Neuron (in vitro differentiated cells): Measurements from ENCODE around the gene CCL15.

Source experiments
- H2AFZ ChIP-seq: one replicate; pipeline ENCODE4 v1.6.1; 2013; ENCODE audit warnings: low read depth, mild to moderate bottlenecking, inconsistent platforms, low read length, moderate library complexity
- H3K27me3 ChIP-seq: one replicate; pipeline ENCODE4 v1.6.1; 2013; ENCODE audit warnings: low read length; ENCODE audit not compliant: insufficient read depth
- H3K36me3 ChIP-seq: one replicate; pipeline ENCODE4 v1.6.1; 2013; ENCODE audit warnings: low read length; ENCODE audit not compliant: insufficient read depth
- H3K4me1 ChIP-seq: one replicate; pipeline ENCODE4 v1.6.1; 2013; ENCODE audit warnings: low read length; ENCODE audit not compliant: insufficient read depth
- H3K4me3 ChIP-seq: 2 replicates; pipeline ENCODE4 v1.5.1; 2013; ENCODE audit warnings: mild to moderate bottlenecking, low read length, moderate library complexity
- H3K9me3 ChIP-seq: one replicate; pipeline ENCODE4 v1.6.1; 2013; ENCODE audit warnings: low read length

The CCL15 gene

DNA sequence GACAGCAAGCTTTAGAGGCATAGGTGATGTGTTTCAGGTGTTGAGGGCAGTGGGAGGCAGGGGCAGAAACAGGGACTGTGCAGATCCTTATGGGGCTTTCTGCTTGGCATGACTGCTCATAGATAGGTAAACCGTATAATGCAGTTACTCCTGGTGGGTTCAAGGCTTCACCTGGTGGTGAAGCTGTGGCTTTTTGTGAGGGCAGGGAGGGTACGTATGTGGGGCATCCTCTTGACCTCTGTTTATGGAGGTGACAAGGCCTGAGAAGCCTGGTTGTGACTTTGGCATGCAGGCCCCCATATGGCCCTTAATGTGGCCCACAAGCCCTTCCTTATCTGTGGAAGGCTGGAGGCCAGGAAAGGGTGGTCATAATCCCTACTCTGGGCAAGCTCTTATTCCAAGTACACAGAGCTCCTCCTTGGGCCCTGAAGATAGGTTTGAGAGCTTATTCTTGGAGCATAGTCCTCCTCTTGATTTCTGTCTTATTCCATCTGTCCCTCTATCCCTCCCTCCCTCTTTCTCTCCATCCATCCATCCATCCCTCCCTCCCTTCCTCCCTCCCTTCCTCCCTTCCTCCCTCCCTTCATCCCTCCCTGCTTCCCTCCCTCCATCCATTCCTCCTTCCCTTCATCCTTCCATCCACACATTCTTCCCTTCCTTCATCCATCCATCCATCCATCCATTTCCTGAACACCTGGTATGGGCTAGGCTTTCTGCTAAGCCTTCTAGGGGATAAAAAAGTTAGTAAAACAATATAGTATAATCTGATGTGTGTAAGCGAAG lies 18.8 kb downstream of the CCL15 start:
- no peaks in the 10 kb centered on the region for H3K9me3 ChIP-seq
- no peak overlapping the region for H2AFZ ChIP-seq
- no peaks in the 10 kb centered on the region for H3K4me1 ChIP-seq
- H3K4me3 ChIP-seq, result no peak overlapping the region
- no peaks in the 10 kb centered on the region for H3K36me3 ChIP-seq
- no peaks in the 10 kb centered on the region for H3K27me3 ChIP-seq

DNA sequence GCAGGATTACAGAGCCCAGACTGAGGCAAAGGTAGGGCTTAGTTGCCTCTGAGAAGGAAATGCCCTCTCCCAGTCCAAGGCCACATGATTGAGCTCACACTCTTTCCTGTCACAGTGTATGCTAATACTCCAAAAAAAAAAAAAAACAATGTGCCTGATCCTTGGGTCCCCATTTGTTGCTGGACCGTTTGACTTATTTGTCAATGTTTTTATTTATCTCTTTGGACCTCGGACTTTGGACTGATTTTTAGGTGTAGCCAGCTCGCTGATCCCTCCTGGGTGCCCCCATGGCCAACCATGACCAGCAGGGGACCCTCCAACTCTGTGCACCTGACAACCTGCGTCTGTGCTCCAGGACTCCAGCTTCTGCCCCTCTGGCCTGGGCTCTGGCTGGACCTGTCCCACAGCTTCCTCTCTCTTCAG lies 19.4 kb downstream of the CCL15 start:
- H3K4me3 ChIP-seq, result no peak overlapping the region
- no peaks in the 10 kb centered on the region for H3K4me1 ChIP-seq
- H3K27me3 ChIP-seq, result no peaks in the 10 kb centered on the region

DNA sequence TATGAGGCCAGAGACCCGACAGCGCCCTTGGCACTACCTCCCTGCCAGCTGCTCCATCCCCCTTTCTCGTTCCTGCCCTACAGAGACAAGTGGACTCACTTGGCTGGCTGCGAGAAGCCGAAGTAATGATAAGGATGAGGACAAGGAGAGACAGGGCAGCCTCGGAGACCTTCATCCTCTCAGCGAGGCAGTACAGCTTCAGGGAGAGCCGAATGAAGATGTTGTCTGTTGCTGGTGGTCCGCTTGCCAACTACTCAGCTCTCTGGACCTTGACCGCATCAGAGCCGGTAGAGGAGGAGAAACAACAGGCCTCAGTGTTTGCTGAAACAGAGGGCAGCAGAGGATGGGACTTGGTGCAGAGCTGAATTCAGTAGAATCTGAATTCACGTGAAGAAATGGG lies 20.1 kb downstream of the CCL15 start, which contains the start of gene CCL16:
Gene CCL16, minus strand, starts transcription at position 252 of the 400 bp plus-strand sequence. Its CDS starts 77 bp downstream, at position 175.
- H3K4me3 ChIP-seq, result no peak within 1 kb of the TSS
- H3K4me1 ChIP-seq, result no peaks in the 10 kb centered on the region
- H3K27me3 ChIP-seq, result no peaks in the 10 kb centered on the region
- H3K36me3 ChIP-seq, result no peaks in the 10 kb centered on the region
- H3K9me3 ChIP-seq, result no peaks in the 10 kb centered on the region
- no peak within 1 kb of the TSS for H2AFZ ChIP-seq

More for the DNA sequence above, 19.4 kb downstream of the CCL15 start:
- Histone ChIP-seq H2AFZ (no peak overlapping the region), H3K36me3 (no peaks in the 10 kb centered on the region), H3K9me3 (no peaks in the 10 kb centered on the region)

DNA sequence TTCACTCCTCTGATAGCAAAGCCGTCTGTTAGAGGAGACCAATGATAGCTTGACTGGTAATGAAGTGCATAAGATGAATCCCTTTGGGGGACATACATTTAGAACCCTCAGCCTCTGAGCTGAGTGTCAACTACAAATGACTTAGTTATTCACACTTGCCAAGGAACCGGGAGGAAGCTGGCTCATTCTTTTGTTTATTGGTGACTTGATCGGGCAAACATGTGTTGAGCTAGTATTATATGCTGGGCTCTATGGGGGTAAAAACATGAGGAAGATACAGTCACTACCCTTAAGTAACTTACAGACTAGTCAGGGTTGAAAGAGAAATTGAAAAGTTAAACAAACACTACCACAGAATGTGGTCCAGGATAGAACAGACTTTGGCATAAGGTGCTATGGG lies 23.0 kb downstream of the CCL15 start:
- no peaks in the 10 kb centered on the region for H3K27me3 ChIP-seq
- no peaks in the 10 kb centered on the region for H3K36me3 ChIP-seq
- H2AFZ ChIP-seq, result no peak overlapping the region
- no peak overlapping the region for H3K4me3 ChIP-seq
- no peaks in the 10 kb centered on the region for H3K9me3 ChIP-seq
- H3K4me1 ChIP-seq, result no peaks in the 10 kb centered on the region

DNA sequence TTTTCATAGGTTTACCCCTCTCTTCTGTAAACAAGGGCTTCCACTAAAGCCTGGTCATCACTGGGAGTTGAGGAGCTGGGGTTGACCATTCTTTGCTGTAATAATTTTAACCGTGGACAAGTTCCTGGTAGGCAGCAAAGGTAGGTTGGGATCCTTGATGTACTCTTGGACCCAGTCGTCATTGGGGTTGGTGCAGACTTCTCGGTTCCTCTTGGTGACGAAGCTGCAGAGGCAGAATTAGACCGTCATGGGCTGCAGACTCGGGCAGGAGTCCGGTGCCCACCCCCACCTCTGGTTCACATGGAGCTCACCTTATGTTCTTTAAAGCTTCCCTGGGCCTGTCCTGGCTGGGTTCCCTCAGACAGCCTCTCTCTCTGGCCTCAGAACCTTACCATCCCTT lies 23.8 kb downstream of the CCL15 start:
- H3K9me3 ChIP-seq, result no peaks in the 10 kb centered on the region
- no peak overlapping the region for H3K4me3 ChIP-seq
- no peaks in the 10 kb centered on the region for H3K27me3 ChIP-seq
- H3K36me3 ChIP-seq, result no peaks in the 10 kb centered on the region
- H3K4me1 ChIP-seq, result no peaks in the 10 kb centered on the region
- H2AFZ ChIP-seq, result no peak overlapping the region

DNA sequence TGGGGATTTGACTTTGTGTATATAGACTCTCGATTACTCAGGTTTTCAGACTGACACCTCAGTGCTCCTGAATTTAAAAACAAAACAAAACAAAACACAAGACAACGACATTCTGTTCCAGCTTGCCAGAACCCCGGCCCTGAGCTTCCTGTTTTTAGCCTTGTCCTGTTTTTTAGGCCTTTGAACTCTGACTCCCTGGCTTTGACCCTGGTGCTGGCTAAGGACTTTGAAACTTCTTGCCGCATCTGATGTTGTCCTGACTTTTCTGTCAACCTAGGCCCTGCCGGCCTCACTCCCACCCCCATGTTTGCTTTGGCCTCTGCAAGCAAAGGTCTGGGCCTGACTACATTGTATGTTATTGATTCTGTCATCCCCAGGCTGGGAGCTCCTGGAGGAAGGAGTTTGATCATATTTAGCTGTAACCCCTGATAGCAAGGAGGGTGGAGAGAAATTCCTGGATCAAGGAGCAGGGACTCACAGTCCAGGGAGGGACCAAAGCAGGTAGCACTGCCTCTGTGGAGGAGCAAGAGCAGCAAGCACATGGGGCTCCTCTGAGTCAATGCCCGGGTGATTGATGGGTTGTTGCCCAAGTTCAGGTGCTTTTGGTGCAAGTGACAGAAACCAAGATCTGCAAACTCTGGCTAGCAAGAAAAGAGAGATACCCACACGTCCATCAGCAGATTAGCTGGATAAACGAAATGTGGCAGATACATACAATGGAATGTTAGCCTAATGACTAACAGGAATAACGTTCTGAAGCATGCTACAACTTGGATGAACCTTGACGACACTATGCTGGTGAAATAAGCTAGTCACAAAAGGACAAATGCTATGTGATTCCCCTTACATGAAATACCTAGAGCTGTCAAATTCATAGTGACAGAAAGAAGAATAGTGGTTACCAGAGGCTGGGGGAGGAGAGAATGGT lies 27.8 kb downstream of the CCL15 start:
- H3K4me1 ChIP-seq, result peaks cover 4% of the 10 kb centered on the region
- H2AFZ ChIP-seq, result no peak overlapping the region
- H3K36me3 ChIP-seq, result no peaks in the 10 kb centered on the region
- no peaks in the 10 kb centered on the region for H3K9me3 ChIP-seq
- H3K27me3 ChIP-seq, result no peaks in the 10 kb centered on the region
- no peak overlapping the region for H3K4me3 ChIP-seq

DNA sequence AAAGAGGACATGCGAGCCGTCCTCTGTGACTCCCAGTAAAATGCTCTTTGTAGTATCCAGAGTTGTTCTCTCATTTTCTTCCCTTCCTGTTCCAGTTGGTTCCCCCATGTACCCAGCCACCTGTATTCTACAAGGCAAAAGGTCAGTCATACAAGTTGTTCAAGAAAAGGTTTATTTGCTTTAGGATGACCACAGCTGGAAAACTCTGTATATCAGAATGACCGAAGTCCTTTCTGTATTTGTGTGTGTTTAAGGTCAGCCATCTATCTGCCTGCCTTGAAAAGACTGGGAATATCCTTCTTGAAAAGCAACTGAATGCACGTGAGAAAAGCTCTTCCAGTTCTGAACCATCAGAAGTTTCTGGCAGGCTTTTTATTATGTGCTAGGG lies 28.4 kb downstream of the CCL15 start:
- Histone ChIP-seq H2AFZ (no peak overlapping the region), H3K4me1 (peaks cover 4% of the 10 kb centered on the region), H3K27me3 (no peaks in the 10 kb centered on the region), H3K4me3 (no peak overlapping the region), H3K36me3 (no peaks in the 10 kb centered on the region), H3K9me3 (no peaks in the 10 kb centered on the region)

DNA sequence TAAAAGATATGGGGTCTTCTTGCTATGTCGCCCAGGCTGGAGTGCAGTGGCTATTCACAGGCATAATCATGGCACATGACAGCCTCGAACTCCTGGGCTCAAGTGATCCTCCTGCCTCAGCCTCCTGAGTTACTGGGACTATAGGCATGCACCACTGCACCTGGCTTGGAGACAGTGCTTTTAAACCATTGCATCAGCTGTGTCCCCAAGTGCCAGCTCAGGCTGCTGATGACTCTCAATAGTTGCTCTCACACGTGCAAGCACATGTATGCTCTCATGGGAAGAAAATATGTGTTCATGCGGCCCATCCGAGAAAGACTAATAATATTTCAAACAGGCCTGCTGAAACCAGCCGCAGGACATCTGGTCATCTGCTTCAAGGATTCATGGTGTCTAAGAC lies 28.8 kb downstream of the CCL15 start:
- Histone ChIP-seq H3K36me3 (no peaks in the 10 kb centered on the region), H3K27me3 (no peaks in the 10 kb centered on the region), H3K9me3 (no peaks in the 10 kb centered on the region)

DNA sequence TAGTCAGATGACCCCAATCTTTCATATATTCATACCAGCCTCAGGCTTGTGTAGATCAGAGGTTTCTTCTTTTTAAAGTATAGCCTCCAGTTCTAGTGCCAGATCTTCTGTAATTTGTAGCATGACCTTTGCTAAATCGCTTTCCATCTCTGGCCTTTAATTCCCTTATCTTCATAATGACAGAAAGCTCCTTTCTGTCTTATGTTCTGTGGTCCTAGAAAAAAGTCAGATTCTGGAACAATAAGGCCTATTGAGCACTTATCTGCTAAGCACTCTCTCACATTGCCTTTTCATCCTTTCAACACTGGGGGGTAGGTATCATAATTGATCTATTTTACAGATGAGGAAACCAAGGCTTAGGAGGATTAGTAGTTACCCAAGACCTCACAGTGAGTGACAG lies 29.3 kb downstream of the CCL15 start:
- Histone ChIP-seq H3K4me1 (peaks cover 4% of the 10 kb centered on the region), H3K27me3 (no peaks in the 10 kb centered on the region), H3K4me3 (no peak overlapping the region), H2AFZ (no peak overlapping the region), H3K9me3 (no peaks in the 10 kb centered on the region), H3K36me3 (no peaks in the 10 kb centered on the region)

More for the DNA sequence above, 28.8 kb downstream of the CCL15 start:
- H3K4me1 ChIP-seq, result peaks cover 4% of the 10 kb centered on the region
- no peak overlapping the region for H3K4me3 ChIP-seq
- H2AFZ ChIP-seq, result no peak overlapping the region

DNA sequence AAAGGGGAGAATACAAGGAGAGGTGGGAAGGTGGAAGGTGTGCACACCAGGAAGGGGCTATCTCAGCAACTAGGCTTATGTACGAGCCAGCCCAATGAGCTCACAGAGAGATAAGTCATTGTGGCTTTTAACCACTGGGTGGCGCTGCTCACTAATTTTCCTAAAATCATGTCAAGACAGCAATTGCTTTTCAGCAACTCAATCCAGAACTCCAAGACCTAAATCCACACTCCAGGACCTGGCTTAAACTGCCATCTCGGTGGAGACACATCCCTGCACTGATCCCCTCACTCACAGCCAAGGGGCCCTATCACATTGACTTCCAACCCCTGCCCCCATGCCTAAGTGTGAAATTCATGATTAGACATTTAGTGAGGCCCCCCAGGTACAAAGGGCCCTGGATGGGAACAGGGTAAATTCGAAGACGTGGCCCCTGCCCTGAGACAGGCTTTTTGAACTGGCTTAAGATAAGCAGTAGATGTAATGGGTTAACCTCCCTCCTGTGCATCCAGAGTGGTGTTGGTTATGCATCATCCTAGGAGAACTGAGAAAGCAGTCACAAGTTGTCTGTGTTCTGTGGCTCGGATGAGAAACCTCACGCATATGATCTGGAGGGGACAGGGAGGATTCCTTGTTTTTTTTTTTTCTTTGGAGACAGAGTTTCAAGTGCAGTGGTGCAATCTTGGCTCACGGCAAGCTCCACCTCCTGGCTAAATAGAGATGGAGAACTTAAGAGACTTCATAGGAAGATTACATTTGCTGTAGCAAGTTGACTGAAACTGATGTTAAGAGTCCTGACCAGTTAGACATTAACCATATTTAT lies 31.6 kb downstream of the CCL15 start:
- no peak overlapping the region for H3K4me3 ChIP-seq
- no peaks in the 10 kb centered on the region for H3K9me3 ChIP-seq
- peak overlapping the region; percentile 47 for H2AFZ ChIP-seq
- peaks cover 4% of the 10 kb centered on the region for H3K4me1 ChIP-seq
- H3K27me3 ChIP-seq, result peaks cover 6% of the 10 kb centered on the region
- H3K36me3 ChIP-seq, result no peaks in the 10 kb centered on the region

DNA sequence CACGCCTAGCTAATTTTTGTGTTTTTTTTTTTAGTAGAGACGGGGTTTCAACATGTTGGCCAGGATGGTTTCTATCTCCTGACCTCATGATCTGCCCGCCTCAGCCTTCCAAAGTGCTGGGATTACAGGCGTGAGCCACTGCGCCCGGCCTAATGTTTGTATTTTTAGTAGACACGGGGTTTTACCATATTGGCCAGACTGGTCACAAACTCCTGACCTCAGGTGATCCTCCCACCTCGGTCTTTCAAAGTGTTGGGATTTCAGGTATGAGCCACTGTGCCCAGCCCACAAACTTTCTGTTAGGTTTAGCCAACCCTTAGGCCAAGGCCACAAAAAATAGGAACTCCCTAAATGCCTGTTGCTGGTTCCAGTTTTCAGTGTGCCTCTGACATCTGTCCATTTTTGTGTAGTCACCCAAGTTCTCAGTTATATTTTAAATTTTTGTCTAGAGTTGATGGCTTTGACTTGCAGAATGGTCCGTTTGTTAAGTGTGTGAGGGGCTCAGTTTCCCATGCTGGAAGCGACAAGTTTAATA lies 32.8 kb downstream of the CCL15 start:
- Histone ChIP-seq H3K9me3 (no peaks in the 10 kb centered on the region), H3K4me3 (no peak overlapping the region)

DNA sequence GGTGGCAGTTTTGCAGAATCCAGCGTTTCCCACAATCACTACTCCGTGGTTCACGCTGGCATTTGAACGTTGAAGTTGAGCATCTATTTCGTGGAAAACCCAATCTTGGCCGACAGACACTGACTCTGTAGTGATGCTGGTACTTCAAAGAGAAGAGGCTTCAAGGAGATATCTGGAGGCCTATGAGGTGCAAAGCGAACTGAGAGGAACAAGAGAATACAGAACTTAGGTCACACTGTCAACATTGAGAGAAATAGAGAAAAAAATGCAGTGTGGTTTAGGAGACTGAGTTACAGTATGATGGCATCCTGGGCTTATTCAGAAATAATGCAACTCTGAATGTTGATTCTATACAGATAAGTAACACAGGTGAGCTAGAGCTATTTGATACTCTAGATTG lies 36.1 kb downstream of the CCL15 start:
- Histone ChIP-seq H3K36me3 (no peaks in the 10 kb centered on the region), H3K4me1 (peaks cover 4% of the 10 kb centered on the region), H3K9me3 (no peaks in the 10 kb centered on the region), H2AFZ (no peak overlapping the region), H3K27me3 (peaks cover 6% of the 10 kb centered on the region), H3K4me3 (no peak overlapping the region)

More for the DNA sequence above, 32.8 kb downstream of the CCL15 start:
- peaks cover 6% of the 10 kb centered on the region for H3K27me3 ChIP-seq
- peaks cover 4% of the 10 kb centered on the region for H3K4me1 ChIP-seq
- H3K36me3 ChIP-seq, result no peaks in the 10 kb centered on the region
- no peak overlapping the region for H2AFZ ChIP-seq
